COLO829 (cell line): ENCODE results near the gene SKAP2.

Source experiments
- DNase-seq: peaks from one replicate; pipeline ENCODE4 v3.0.0; 2012; ENCODE audit warnings: low spot score

SKAP2 gene

GRCh38 chr7:26637610-26638009, 226.8 kb downstream of the SKAP2 start:
- no peak for DNase-seq

GRCh38 chr7:26636808-26637207, 227.6 kb downstream of the SKAP2 start:
- DNase-seq = no peak

- no peak for DNase-seq
Observed at GRCh38 chr7:26633557-26633956, 230.8 kb downstream of the SKAP2 start.

DNA sequence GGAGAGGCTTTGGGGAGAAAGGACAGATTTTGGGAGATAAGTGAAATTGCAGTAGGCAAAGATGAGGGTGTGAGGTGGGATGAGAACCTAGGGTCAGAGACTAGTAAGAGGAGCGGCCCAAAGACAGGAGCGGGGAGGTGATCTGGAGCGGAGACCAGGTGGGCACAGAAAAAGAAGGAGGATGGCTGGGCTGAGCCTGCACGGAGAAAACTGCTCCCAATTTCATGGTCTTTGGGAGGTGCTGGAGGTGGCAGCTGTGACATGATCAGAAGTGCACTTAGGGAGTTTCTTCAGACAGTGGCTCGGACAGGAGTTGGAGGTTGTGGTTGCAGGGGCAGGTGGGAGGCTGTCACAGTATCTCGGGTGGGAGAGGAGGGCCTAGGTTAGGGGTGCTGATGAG, 232.8 kb downstream of the SKAP2 start:
- DNase-seq = no peak

GRCh38 chr7:26630941-26631580, 233.3 kb downstream of the SKAP2 start:
- DNase-seq = no peak

- DNase-seq = no peak
Observed at GRCh38 chr7:26630361-26630760, 234.0 kb downstream of the SKAP2 start.

GRCh38 chr7:26629696-26630095, 234.7 kb downstream of the SKAP2 start:
- DNase-seq = no peak

- DNase-seq = no peak
Observed at GRCh38 chr7:26627891-26628341, 236.5 kb downstream of the SKAP2 start.

GRCh38 chr7:26627221-26627620, 237.2 kb downstream of the SKAP2 start:
- DNase-seq = no peak

- no peak for DNase-seq
Observed at GRCh38 chr7:26626687-26627086, 237.7 kb downstream of the SKAP2 start.

DNA sequence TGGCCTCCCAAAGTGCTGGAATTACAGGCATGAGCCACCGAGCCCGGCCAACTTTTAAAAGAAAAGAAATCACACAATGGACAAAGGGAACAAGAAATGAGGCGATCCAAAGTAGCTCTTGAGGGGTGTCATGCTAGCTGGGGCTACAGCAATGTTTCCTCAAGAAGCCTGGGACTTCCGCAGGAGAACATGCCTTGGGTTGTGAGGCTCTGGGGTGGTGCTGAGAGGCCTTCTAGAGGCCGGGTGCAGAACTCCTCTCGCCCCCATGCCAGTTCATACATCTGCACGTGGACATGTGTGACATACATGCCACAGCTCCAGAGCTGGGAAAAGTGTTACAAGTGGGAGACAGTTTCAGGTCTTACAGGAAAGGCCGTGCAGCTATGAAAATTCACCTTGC, 238.2 kb downstream of the SKAP2 start:
- no peak for DNase-seq

GRCh38 chr7:26625286-26625685, 239.1 kb downstream of the SKAP2 start:
- DNase-seq = no peak

DNA sequence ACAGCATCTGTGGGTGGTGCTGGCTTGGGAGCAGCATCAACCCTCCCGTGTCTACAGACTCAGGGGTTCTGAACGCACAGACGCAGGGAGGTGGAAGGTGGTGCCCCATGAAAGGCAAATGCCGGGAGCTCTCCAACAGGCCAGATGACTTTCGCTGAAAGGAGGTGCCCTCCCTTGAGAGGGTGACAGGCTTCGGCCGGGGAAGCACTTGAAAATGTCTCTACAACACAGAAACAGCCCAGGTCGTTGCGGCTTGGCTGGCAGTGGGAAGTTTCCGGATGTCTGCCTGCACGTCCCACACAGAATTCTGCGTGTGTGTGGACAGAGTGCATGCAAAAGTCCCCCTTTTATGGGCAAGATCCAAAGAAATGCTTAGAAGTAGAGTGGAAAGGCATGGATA, 239.6 kb downstream of the SKAP2 start:
- DNase-seq = no peak

DNA sequence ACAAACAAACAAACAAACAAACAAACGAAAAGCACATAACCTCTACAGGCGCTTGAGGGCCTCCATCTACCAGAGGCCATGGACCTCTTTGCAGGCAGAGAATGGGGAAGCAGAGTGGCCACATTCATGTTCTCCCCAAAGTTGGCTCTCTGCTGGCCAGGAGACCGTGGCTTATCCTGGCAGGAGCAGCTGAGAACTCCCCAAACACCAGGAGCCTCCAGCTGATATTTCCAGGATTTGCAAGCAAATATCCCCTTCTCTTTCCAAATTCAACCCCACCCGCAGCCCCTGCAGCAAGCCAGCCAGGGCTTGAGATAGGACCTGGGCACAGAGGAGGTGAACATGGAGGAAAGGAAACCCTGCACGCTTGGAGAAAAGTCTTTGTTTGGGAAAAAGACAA, 240.0 kb downstream of the SKAP2 start:
- no peak for DNase-seq

- peak; percentile 51 for DNase-seq
Observed at GRCh38 chr7:26620352-26620751, 244.0 kb downstream of the SKAP2 start.

DNA sequence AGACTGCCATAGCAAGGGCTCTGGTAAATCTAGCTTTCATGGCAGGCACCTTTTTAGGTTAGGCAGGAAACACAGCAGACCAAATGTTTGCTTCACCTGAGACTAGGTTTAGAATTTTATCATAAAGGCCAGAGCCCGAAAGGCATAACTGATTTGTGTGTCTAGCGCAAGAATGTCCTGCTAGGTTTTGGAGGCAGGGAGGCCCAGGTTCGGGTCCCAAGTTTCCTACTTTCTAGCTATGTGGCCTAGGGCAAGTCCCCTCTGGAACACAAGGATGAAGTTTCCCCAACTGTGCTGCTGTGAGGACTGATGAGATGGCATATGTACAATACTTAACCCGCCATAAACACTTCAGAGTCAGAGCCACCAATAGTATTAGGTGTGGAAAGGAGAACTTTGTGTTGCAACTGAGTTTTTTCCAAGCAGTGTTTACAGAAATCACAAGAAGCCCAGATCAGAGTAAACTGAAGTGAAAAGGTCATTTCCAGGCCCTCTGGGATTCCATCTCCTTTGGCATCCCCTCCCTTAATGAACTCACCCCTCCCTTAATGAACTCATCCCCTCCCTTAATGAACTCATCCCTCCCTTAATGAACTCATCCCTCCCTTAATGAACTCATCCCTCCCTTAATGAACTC, 244.9 kb downstream of the SKAP2 start:
- no peak for DNase-seq

- DNase-seq = no peak
Observed at GRCh38 chr7:26618898-26619297, 245.5 kb downstream of the SKAP2 start.

- no peak for DNase-seq
Observed at GRCh38 chr7:26618449-26618848, 245.9 kb downstream of the SKAP2 start.
